Measurements from ENCODE around the gene GRIK4.

The GRIK4 gene

GRCh38 chr11:120667934-120668333 lies 156.4 kb downstream of the GRIK4 start:
- peaks cover 42% of the 10 kb centered on the region for H3K27me3 Mint-ChIP-seq
- DNase-seq, result no peak
- no peak overlapping the region for H3K4me3 Mint-ChIP-seq
- H3K36me3 Mint-ChIP-seq (ENCODE audit: low read depth), result no peaks in the 10 kb centered on the region
- H3K9me3 Mint-ChIP-seq, result no peaks in the 10 kb centered on the region
- H3K27ac Mint-ChIP-seq, result no peak overlapping the region
- no peaks in the 10 kb centered on the region for H3K4me1 Mint-ChIP-seq (ENCODE audit: low read depth)

- Mint-ChIP-seq H3K9me3 (no peaks in the 10 kb centered on the region), H3K4me3 (no peak overlapping the region), H3K4me1 (ENCODE audit: low read depth) (no peaks in the 10 kb centered on the region), H3K36me3 (ENCODE audit: low read depth) (no peaks in the 10 kb centered on the region), H3K27me3 (peaks cover 41% of the 10 kb centered on the region), H3K27ac (no peak overlapping the region)
- no peak for DNase-seq
These were observed 157.0 kb downstream of the GRIK4 start for GRCh38 chr11:120668537-120668936.

- Mint-ChIP-seq H3K27me3 (peaks cover 48% of the 10 kb centered on the region), H3K27ac (no peak overlapping the region), H3K4me3 (no peak overlapping the region), H3K4me1 (ENCODE audit: low read depth) (no peaks in the 10 kb centered on the region), H3K36me3 (ENCODE audit: low read depth) (no peaks in the 10 kb centered on the region), H3K9me3 (no peaks in the 10 kb centered on the region)
- no peak for DNase-seq
These were observed 163.0 kb downstream of the GRIK4 start for GRCh38 chr11:120674542-120674941.

- Mint-ChIP-seq H3K9me3 (no peaks in the 10 kb centered on the region), H3K27me3 (peaks cover 52% of the 10 kb centered on the region), H3K4me1 (ENCODE audit: low read depth) (no peaks in the 10 kb centered on the region), H3K27ac (no peak overlapping the region), H3K4me3 (no peak overlapping the region), H3K36me3 (ENCODE audit: low read depth) (no peaks in the 10 kb centered on the region)
- DNase-seq, result no peak
These were observed 163.6 kb downstream of the GRIK4 start for GRCh38 chr11:120675171-120675570.

- Mint-ChIP-seq H3K9me3 (no peaks in the 10 kb centered on the region), H3K27ac (no peak overlapping the region), H3K4me1 (ENCODE audit: low read depth) (no peaks in the 10 kb centered on the region), H3K27me3 (peaks cover 59% of the 10 kb centered on the region), H3K36me3 (ENCODE audit: low read depth) (no peaks in the 10 kb centered on the region), H3K4me3 (no peak overlapping the region)
- no peak for DNase-seq
These were observed 165.4 kb downstream of the GRIK4 start for GRCh38 chr11:120676991-120677390.

GRCh38 chr11:120680322-120680721 lies 168.8 kb downstream of the GRIK4 start:
- DNase-seq, result no peak
- no peaks in the 10 kb centered on the region for H3K4me1 Mint-ChIP-seq (ENCODE audit: low read depth)
- H3K27me3 Mint-ChIP-seq, result peaks cover 56% of the 10 kb centered on the region
- no peaks in the 10 kb centered on the region for H3K9me3 Mint-ChIP-seq
- no peak overlapping the region for H3K27ac Mint-ChIP-seq
- H3K4me3 Mint-ChIP-seq, result no peak overlapping the region
- H3K36me3 Mint-ChIP-seq (ENCODE audit: low read depth), result no peaks in the 10 kb centered on the region

GRCh38 chr11:120681434-120682331 lies 170.1 kb downstream of the GRIK4 start:
- Mint-ChIP-seq H3K27ac (no peak overlapping the region), H3K4me3 (no peak overlapping the region), H3K36me3 (ENCODE audit: low read depth) (no peaks in the 10 kb centered on the region), H3K27me3 (peaks cover 48% of the 10 kb centered on the region), H3K4me1 (ENCODE audit: low read depth) (no peaks in the 10 kb centered on the region), H3K9me3 (no peaks in the 10 kb centered on the region)
- no peak for DNase-seq

- no peaks in the 10 kb centered on the region for H3K4me1 Mint-ChIP-seq (ENCODE audit: low read depth)
- no peak overlapping the region for H3K4me3 Mint-ChIP-seq
- H3K27me3 Mint-ChIP-seq, result peaks cover 47% of the 10 kb centered on the region
- no peak for DNase-seq
- no peaks in the 10 kb centered on the region for H3K9me3 Mint-ChIP-seq
- H3K27ac Mint-ChIP-seq, result no peak overlapping the region
- no peaks in the 10 kb centered on the region for H3K36me3 Mint-ChIP-seq (ENCODE audit: low read depth)
These were observed 170.7 kb downstream of the GRIK4 start for GRCh38 chr11:120682332-120682649.

GRCh38 chr11:120682866-120683265 lies 171.3 kb downstream of the GRIK4 start:
- no peak overlapping the region for H3K4me3 Mint-ChIP-seq
- peaks cover 46% of the 10 kb centered on the region for H3K27me3 Mint-ChIP-seq
- no peaks in the 10 kb centered on the region for H3K4me1 Mint-ChIP-seq (ENCODE audit: low read depth)
- no peak for DNase-seq
- no peaks in the 10 kb centered on the region for H3K9me3 Mint-ChIP-seq
- H3K36me3 Mint-ChIP-seq (ENCODE audit: low read depth), result no peaks in the 10 kb centered on the region
- no peak overlapping the region for H3K27ac Mint-ChIP-seq

- Mint-ChIP-seq H3K9me3 (no peaks in the 10 kb centered on the region), H3K4me3 (no peak overlapping the region), H3K27ac (no peak overlapping the region), H3K4me1 (ENCODE audit: low read depth) (no peaks in the 10 kb centered on the region), H3K27me3 (peaks cover 43% of the 10 kb centered on the region), H3K36me3 (ENCODE audit: low read depth) (no peaks in the 10 kb centered on the region)
- no peak for DNase-seq
These were observed 175.0 kb downstream of the GRIK4 start for GRCh38 chr11:120686516-120686915.

- Mint-ChIP-seq H3K36me3 (ENCODE audit: low read depth) (no peaks in the 10 kb centered on the region), H3K4me3 (no peak overlapping the region), H3K9me3 (no peaks in the 10 kb centered on the region), H3K4me1 (ENCODE audit: low read depth) (no peaks in the 10 kb centered on the region), H3K27me3 (peaks cover 41% of the 10 kb centered on the region), H3K27ac (no peak overlapping the region)
- DNase-seq, result no peak
These were observed 176.6 kb downstream of the GRIK4 start for GRCh38 chr11:120688163-120688562.

- no peaks in the 10 kb centered on the region for H3K9me3 Mint-ChIP-seq
- no peaks in the 10 kb centered on the region for H3K36me3 Mint-ChIP-seq (ENCODE audit: low read depth)
- no peaks in the 10 kb centered on the region for H3K4me1 Mint-ChIP-seq (ENCODE audit: low read depth)
- peaks cover 41% of the 10 kb centered on the region for H3K27me3 Mint-ChIP-seq
- H3K27ac Mint-ChIP-seq, result no peak overlapping the region
- no peak overlapping the region for H3K4me3 Mint-ChIP-seq
- DNase-seq, result no peak
These were observed 178.2 kb downstream of the GRIK4 start for GRCh38 chr11:120689596-120690275.

- Mint-ChIP-seq H3K4me1 (ENCODE audit: low read depth) (no peaks in the 10 kb centered on the region), H3K4me3 (no peak overlapping the region), H3K9me3 (no peaks in the 10 kb centered on the region), H3K27ac (no peak overlapping the region), H3K27me3 (peaks cover 37% of the 10 kb centered on the region), H3K36me3 (ENCODE audit: low read depth) (no peaks in the 10 kb centered on the region)
- no peak for DNase-seq
These were observed 178.9 kb downstream of the GRIK4 start for GRCh38 chr11:120690406-120690805.

GRCh38 chr11:120694726-120695125 lies 183.2 kb downstream of the GRIK4 start:
- H3K9me3 Mint-ChIP-seq, result no peaks in the 10 kb centered on the region
- peaks cover 33% of the 10 kb centered on the region for H3K27me3 Mint-ChIP-seq
- H3K4me3 Mint-ChIP-seq, result no peak overlapping the region
- DNase-seq, result no peak
- no peaks in the 10 kb centered on the region for H3K4me1 Mint-ChIP-seq (ENCODE audit: low read depth)
- H3K27ac Mint-ChIP-seq, result no peak overlapping the region
- no peaks in the 10 kb centered on the region for H3K36me3 Mint-ChIP-seq (ENCODE audit: low read depth)

- no peak for DNase-seq
- H3K4me3 Mint-ChIP-seq, result no peak overlapping the region
- H3K4me1 Mint-ChIP-seq (ENCODE audit: low read depth), result no peaks in the 10 kb centered on the region
- H3K36me3 Mint-ChIP-seq (ENCODE audit: low read depth), result no peaks in the 10 kb centered on the region
- H3K27ac Mint-ChIP-seq, result no peak overlapping the region
- H3K27me3 Mint-ChIP-seq, result peaks cover 29% of the 10 kb centered on the region
- no peaks in the 10 kb centered on the region for H3K9me3 Mint-ChIP-seq
These were observed 183.9 kb downstream of the GRIK4 start for GRCh38 chr11:120695426-120695825.
